HL-60 (cell line): Measurements from ENCODE around the gene TP53AIP1.

ENCODE experiments used
- GABPA ChIP-seq: IDR thresholded peaks from 2 replicates; pipeline ENCODE4 v1.6.1; 2012; ENCODE audit warnings: low read depth
- POLR2AphosphoS5 ChIP-seq: IDR thresholded peaks from 2 replicates; pipeline ENCODE4 v1.6.1; 2012; ENCODE audit warnings: low read depth
- TF ChIP-seq, protein P1 (sequence below): IDR thresholded peaks from one replicate; pipeline ENCODE4 v1.5.1; 2011; ENCODE audit warnings: low read length, control low read depth, inconsistent platforms; ENCODE audit not compliant: insufficient read depth
- TF ChIP-seq, protein P2 (sequence below): IDR thresholded peaks from 2 replicates; pipeline ENCODE4 v1.6.1; 2012; ENCODE audit warnings: low read depth; ENCODE audit not compliant: insufficient replicate concordance

DNA sequence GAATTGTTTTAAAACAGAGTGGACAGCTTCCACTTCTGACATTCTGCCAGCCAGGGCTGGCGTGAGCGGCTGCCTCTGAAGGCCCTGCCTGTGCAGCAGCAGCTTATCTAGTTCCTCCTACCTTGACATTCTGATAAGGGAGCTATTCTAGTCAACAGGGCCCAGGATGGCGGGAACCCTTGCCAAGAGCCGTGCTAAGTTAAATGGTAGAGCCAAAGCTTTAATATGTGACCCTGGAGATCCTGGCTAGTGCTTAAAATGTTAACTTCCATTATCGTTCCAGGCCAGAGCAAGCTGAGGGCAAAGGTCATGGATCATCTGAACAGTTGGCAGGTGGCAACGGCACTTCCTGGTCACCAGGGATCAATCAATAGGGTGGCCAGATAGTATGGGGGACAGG is 48.0 kb downstream of the TP53AIP1 start:
- TF ChIP-seq POLR2AphosphoS5 (no peak), GABPA (no peak)
- TF ChIP-seq, protein P1, sequence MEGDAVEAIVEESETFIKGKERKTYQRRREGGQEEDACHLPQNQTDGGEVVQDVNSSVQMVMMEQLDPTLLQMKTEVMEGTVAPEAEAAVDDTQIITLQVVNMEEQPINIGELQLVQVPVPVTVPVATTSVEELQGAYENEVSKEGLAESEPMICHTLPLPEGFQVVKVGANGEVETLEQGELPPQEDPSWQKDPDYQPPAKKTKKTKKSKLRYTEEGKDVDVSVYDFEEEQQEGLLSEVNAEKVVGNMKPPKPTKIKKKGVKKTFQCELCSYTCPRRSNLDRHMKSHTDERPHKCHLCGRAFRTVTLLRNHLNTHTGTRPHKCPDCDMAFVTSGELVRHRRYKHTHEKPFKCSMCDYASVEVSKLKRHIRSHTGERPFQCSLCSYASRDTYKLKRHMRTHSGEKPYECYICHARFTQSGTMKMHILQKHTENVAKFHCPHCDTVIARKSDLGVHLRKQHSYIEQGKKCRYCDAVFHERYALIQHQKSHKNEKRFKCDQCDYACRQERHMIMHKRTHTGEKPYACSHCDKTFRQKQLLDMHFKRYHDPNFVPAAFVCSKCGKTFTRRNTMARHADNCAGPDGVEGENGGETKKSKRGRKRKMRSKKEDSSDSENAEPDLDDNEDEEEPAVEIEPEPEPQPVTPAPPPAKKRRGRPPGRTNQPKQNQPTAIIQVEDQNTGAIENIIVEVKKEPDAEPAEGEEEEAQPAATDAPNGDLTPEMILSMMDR, result no peak
- TF ChIP-seq, protein P2, sequence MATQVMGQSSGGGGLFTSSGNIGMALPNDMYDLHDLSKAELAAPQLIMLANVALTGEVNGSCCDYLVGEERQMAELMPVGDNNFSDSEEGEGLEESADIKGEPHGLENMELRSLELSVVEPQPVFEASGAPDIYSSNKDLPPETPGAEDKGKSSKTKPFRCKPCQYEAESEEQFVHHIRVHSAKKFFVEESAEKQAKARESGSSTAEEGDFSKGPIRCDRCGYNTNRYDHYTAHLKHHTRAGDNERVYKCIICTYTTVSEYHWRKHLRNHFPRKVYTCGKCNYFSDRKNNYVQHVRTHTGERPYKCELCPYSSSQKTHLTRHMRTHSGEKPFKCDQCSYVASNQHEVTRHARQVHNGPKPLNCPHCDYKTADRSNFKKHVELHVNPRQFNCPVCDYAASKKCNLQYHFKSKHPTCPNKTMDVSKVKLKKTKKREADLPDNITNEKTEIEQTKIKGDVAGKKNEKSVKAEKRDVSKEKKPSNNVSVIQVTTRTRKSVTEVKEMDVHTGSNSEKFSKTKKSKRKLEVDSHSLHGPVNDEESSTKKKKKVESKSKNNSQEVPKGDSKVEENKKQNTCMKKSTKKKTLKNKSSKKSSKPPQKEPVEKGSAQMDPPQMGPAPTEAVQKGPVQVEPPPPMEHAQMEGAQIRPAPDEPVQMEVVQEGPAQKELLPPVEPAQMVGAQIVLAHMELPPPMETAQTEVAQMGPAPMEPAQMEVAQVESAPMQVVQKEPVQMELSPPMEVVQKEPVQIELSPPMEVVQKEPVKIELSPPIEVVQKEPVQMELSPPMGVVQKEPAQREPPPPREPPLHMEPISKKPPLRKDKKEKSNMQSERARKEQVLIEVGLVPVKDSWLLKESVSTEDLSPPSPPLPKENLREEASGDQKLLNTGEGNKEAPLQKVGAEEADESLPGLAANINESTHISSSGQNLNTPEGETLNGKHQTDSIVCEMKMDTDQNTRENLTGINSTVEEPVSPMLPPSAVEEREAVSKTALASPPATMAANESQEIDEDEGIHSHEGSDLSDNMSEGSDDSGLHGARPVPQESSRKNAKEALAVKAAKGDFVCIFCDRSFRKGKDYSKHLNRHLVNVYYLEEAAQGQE, result no peak
